ENCODE results near the gene RNF208. TPM values are rescaled to one million over a fixed set of nuclear protein-coding genes. Genes with fewer than 3 reads are reported as not detected.

Gene RNF208
- total and polyA plus RNA-seq, 9 of the 15 experiments (the other 6 are each of a cell fraction or from before 2014, with no cell fraction given) = 0.15 to 6.9 (median 0.50) TPM; not detected in 2

- TF ChIP-seq ID3 (CRISPR knock-in tag; IDR thresholded peaks at IDR 0.05) = no peak
- peak; percentile 76 for TF ChIP-seq ID3 (tag; IDR thresholded peaks at IDR 0.05)
- 0 out of 2 replicates have a peak, but pooled peaks have one; percentile 26 for TF ChIP-seq ZNF589 (CRISPR knock-in tag; IDR thresholded peaks at IDR 0.05; ENCODE audit: low read depth)
- peak; percentile 54; the same call in 1 of the 2 replicates for TF ChIP-seq JUND (IDR thresholded peaks at IDR 0.05; ENCODE audit: borderline replicate concordance, low read depth, low read length)
- TF ChIP-seq JUND (tag; IDR thresholded peaks at IDR 0.05; ENCODE audit: borderline replicate concordance, low read depth, low read length) = no peak; the same call in 2 of the 3 replicates
- TF ChIP-seq ZBTB1 (CRISPR knock-in tag; IDR thresholded peaks at IDR 0.05; ENCODE audit: borderline replicate concordance, low read depth) = 0 out of 2 replicates have a peak, but pooled peaks have one; percentile 12
- TF ChIP-seq TAF15 (IDR thresholded peaks at IDR 0.05; ENCODE audit: low read depth, low read length) = no peak
- TF ChIP-seq EP400 (IDR thresholded peaks at IDR 0.05) = peak; percentile 80
- TF ChIP-seq BRD4 (IDR thresholded peaks at IDR 0.05) = no peak
- no peak; the same call in 1 of the 2 replicates for TF ChIP-seq MYC (IDR thresholded peaks at IDR 0.05; ENCODE audit: low read depth, low read length)
- no peak for TF ChIP-seq MYC (CRISPR knock-in tag; IDR thresholded peaks at IDR 0.05; ENCODE audit: borderline replicate concordance, low read depth)
- TF ChIP-seq, protein P1, sequence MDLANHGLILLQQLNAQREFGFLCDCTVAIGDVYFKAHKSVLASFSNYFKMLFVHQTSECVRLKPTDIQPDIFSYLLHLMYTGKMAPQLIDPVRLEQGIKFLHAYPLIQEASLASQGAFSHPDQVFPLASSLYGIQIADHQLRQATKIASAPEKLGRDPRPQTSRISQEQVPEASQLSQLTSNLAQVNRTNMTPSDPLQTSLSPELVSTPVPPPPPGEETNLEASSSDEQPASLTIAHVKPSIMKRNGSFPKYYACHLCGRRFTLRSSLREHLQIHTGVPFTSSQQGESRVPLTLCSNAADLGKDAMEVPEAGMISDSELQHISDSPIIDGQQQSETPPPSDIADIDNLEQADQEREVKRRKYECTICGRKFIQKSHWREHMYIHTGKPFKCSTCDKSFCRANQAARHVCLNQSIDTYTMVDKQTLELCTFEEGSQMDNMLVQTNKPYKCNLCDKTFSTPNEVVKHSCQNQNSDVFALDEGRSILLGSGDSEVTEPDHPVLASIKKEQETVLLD (IDR thresholded peaks at IDR 0.05) = peak; percentile 85
- TF ChIP-seq BCL6 (CRISPR knock-in tag; IDR thresholded peaks at IDR 0.05) = no peak
- peak; percentile 40 to 49 for TF ChIP-seq E2F6 (IDR thresholded peaks at IDR 0.05; ENCODE audit: borderline replicate concordance in 1 of 2, extremely low read depth in 1 of 2, insufficient read depth in 1 of 2, insufficient read length in 1 of 2, low read depth in 1 of 2, low read length in 1 of 2, poor library complexity in 1 of 2, severe bottlenecking in 1 of 2)
- no peak for TF ChIP-seq ZNF436 (CRISPR knock-in tag; IDR thresholded peaks at IDR 0.05)
- TF ChIP-seq NCOA6 (IDR thresholded peaks at IDR 0.05) = peak; percentile 14; the same call in 1 of the 2 replicates
- no peak for TF ChIP-seq SMARCB1 (IDR thresholded peaks at IDR 0.05; ENCODE audit: insufficient read length, low read depth)
- TF ChIP-seq TAL1 (IDR thresholded peaks at IDR 0.05) = 0 out of 2 replicates have a peak, but pooled peaks have one; percentile 32
- peak; percentile 69 for TF ChIP-seq BRD9 (IDR thresholded peaks at IDR 0.05; ENCODE audit: low read depth, partially characterized antibody)
- TF ChIP-seq PCBP2 (IDR thresholded peaks at IDR 0.05; ENCODE audit: low read depth, low read length, poor library complexity, severe bottlenecking) = no peak
- peak; percentile 14 to 66; a peak in 2 of 4 replicates for TF ChIP-seq MNT (conservative IDR thresholded peaks at IDR 0.05)
- TF ChIP-seq NFRKB (IDR thresholded peaks at IDR 0.05; ENCODE audit: low read depth) = peak; percentile 47; the same call in 1 of the 2 replicates
- peak; percentile 86 for TF ChIP-seq HDAC2 (IDR thresholded peaks at IDR 0.05)
- TF ChIP-seq GABPB2 (CRISPR knock-in tag; conservative IDR thresholded peaks at IDR 0.05) = no peak
- TF ChIP-seq ARHGAP35 (IDR thresholded peaks at IDR 0.05; ENCODE audit: partially characterized antibody) = peak; percentile 63
Measured at GRCh38 chr9:137268538-137269201, 46.6 kb upstream of the RNF208 start (continued).

All from K562 (cell line).